Erythroblast (primary cell): Measurements from ENCODE around the gene CDC42BPG.

ENCODE experiments used
- GATA1 ChIP-seq: IDR thresholded peaks from 2 replicates; pipeline ENCODE4 v1.6.1; 2011; ENCODE audit warnings: low read depth, mild to moderate bottlenecking, control low read depth, low read length, moderate library complexity
- POLR2A ChIP-seq: IDR thresholded peaks from 2 replicates; pipeline ENCODE4 v1.6.1; 2011; ENCODE audit warnings: mild to moderate bottlenecking, low read length

- TF ChIP-seq POLR2A, result no peak
- TF ChIP-seq GATA1, result no peak
These were observed 10.9 kb downstream of the CDC42BPG start for GRCh38 chr11:64833509-64833908.
